HCT116 (cell line): ENCODE results near the gene GRK2. TPM values are rescaled to one million over a fixed set of nuclear protein-coding genes. Genes with fewer than 3 reads are reported as not detected.

Source experiments
- ATAC-seq: fragments of 200-7000 bp; cut with Tn5 transposase; 2 replicates; pipeline ENCODE4 v1.9.1; 2020; ENCODE audit warnings: mild to moderate bottlenecking, moderate library complexity
- BruUV-seq: library from RNA; stranded (reverse); fragments of 400-500 nt; replicated peaks from 2 replicates; lab custom pipeline; 2021; lab: Mats Ljungman, UMichigan
- CTCF ChIA-PET: fragments of 300-600 bp; sonication (Branson Sonifier 250); formaldehyde crosslinking; loops from one replicate; lab custom pipeline; 2021; ENCODE audit warnings: antibody characterized with exemption; lab: Charles Lee
- POLR2A ChIA-PET: fragments of 300-600, 350-600 bp; sonication (Branson Sonifier 250); formaldehyde crosslinking; loops from one replicate; lab custom pipeline; 2021; ENCODE audit warnings: antibody characterized with exemption; lab: Charles Lee
- RAD21 ChIA-PET, 2 experiments: fragments of 300-600 bp; sonication (Branson Sonifier 250); formaldehyde crosslinking; loops; one replicate each; lab custom pipeline; 2023; ENCODE audit warnings: low total read pairs in 2 of 2; ENCODE audit not compliant: uncharacterized antibody in 2 of 2, unreplicated experiment in 2 of 2, low non-redundant PET in 1 of 2; lab: Charles Lee
- DNase-seq: peaks from one replicate; pipeline ENCODE4 v3.0.0-alpha.2; 2010; ENCODE audit warnings: low read depth, low spot score
- H2AFZ ChIP-seq: fragments of 200-600 bp; shearing (Covaris generic), sonication (generic); 2 replicates; pipeline ENCODE4 v1.6.1; 2017; ENCODE audit warnings: low read depth, mixed run types, mixed read lengths, antibody characterized with exemption, low read length; ENCODE audit not compliant: poor library complexity, severe bottlenecking
- H3K27ac ChIP-seq: 2 replicates; pipeline ENCODE4 v1.5.1; 2012; ENCODE audit warnings: low read depth, low read length
- H3K27me3 ChIP-seq: fragments of 200-600 bp; sonication (generic); 2 replicates; pipeline ENCODE4 v1.6.1; 2016; ENCODE audit warnings: mixed run types, low read length, mixed read lengths; ENCODE audit not compliant: insufficient read depth
- H3K36me3 ChIP-seq, 2 experiments: fragments of 200-500 bp in 1 of 2; fragments of 200-600 bp in 1 of 2; sonication (Bioruptor generic) in 1 of 2; sonication (generic) in 1 of 2; 2 replicates each; pipeline versions ENCODE4 v1.5.1 to v1.6.1; 2014 to 2016; ENCODE audit warnings: low read length in 2 of 2, inconsistent platforms in 1 of 2, mixed read lengths in 1 of 2, mixed run types in 1 of 2; ENCODE audit not compliant: insufficient read depth in 2 of 2, control insufficient read depth in 1 of 2
- H3K4me1 ChIP-seq, 2 experiments: fragments of 200-600 bp in 1 of 2; sonication (generic) in 1 of 2; 2 replicates each; pipeline versions ENCODE4 v1.5.1 to v1.6.1; 2012 to 2017; ENCODE audit warnings: low read length in 2 of 2, inconsistent platforms in 1 of 2, mild to moderate bottlenecking in 1 of 2, mixed read lengths in 1 of 2, mixed run types in 1 of 2, moderate library complexity in 1 of 2; ENCODE audit not compliant: insufficient read depth in 2 of 2, control insufficient read depth in 1 of 2
- H3K4me2 ChIP-seq: fragments of 200-600 bp; sonication (generic); 2 replicates; pipeline ENCODE4 v1.6.1; 2017; ENCODE audit warnings: mixed run types, low read length, mixed read lengths
- H3K4me3 ChIP-seq, 2 experiments: fragments of 200-600 bp in 1 of 2; sonication (generic) in 1 of 2; replicated peaks in 1 of 2; 2 replicates each; pipeline ENCODE4 v1.5.1; 2011 to 2016; ENCODE audit warnings: low read length in 2 of 2, control low read depth in 1 of 2, low read depth in 1 of 2, mild to moderate bottlenecking in 1 of 2, mixed read lengths in 1 of 2, mixed run types in 1 of 2
- H3K79me2 ChIP-seq: fragments of 200-600 bp; sonication (generic); 2 replicates; pipeline ENCODE4 v1.6.1; 2017; ENCODE audit warnings: mild to moderate bottlenecking, mixed run types, low read length, moderate library complexity, mixed read lengths; ENCODE audit not compliant: insufficient read depth
- H3K9ac ChIP-seq: fragments of 200-600 bp; sonication (generic); 2 replicates; pipeline ENCODE4 v1.6.1; 2016; ENCODE audit warnings: low read length, mixed read lengths
- H3K9me2 ChIP-seq: fragments of 200-600 bp; sonication (generic), shearing (Covaris generic); 2 replicates; pipeline ENCODE4 v1.6.1; 2017; ENCODE audit warnings: mixed run types, mild to moderate bottlenecking, moderate library complexity; ENCODE audit not compliant: insufficient read depth
- H3K9me3 ChIP-seq, 2 experiments: fragments of 200-500 bp in 1 of 2; fragments of 200-600 bp in 1 of 2; sonication (Bioruptor generic) in 1 of 2; sonication (generic) in 1 of 2; 2 replicates each; pipeline ENCODE4 v1.6.1; 2014 to 2017; ENCODE audit warnings: low read length in 2 of 2, mixed read lengths in 2 of 2, inconsistent platforms in 1 of 2, low read depth in 1 of 2, mild to moderate bottlenecking in 1 of 2, mixed run types in 1 of 2, moderate library complexity in 1 of 2; ENCODE audit not compliant: control insufficient read depth in 1 of 2, insufficient read depth in 1 of 2
- H4K20me1 ChIP-seq: fragments of 200-600 bp; sonication (generic), shearing (Covaris generic); 2 replicates; pipeline ENCODE4 v1.6.1; 2017; ENCODE audit warnings: mixed run types, mild to moderate bottlenecking, moderate library complexity; ENCODE audit not compliant: insufficient read depth
- CBX3 ChIP-seq: IDR thresholded peaks from 2 replicates; pipeline ENCODE4 v1.6.1; 2012; ENCODE audit warnings: low read depth
- CEBPB ChIP-seq: IDR thresholded peaks from 2 replicates; pipeline ENCODE4 v1.6.1; 2012; ENCODE audit warnings: low read depth
- EZH2 ChIP-seq: fragments of 200-600 bp; sonication (generic); IDR thresholded peaks from 2 replicates; pipeline ENCODE4 v1.6.1; 2017; ENCODE audit warnings: antibody characterized with exemption, mixed run types
- EZH2phosphoT487 ChIP-seq: fragments of 200-600 bp; IDR thresholded peaks from 2 replicates; pipeline ENCODE4 v1.6.1; 2018; ENCODE audit warnings: antibody characterized with exemption, borderline replicate concordance
- FOSL1 ChIP-seq: IDR thresholded peaks from 2 replicates; pipeline ENCODE4 v1.6.1; 2012; ENCODE audit warnings: low read depth
- POLR2AphosphoS5 ChIP-seq: IDR thresholded peaks from 2 replicates; pipeline ENCODE4 v1.6.1; 2011; ENCODE audit warnings: mild to moderate bottlenecking, low read depth, low read length, moderate library complexity
- TCF7L2 ChIP-seq: IDR thresholded peaks from 2 replicates; pipeline ENCODE4 v1.7.0; 2011; ENCODE audit warnings: borderline replicate concordance, inconsistent platforms; ENCODE audit not compliant: insufficient read depth, insufficient read length; ENCODE audit errors: extremely low read depth
- ZFX ChIP-seq: fragments of 450-650 bp; IDR thresholded peaks from 2 replicates; pipeline ENCODE4 v1.6.1; 2017
- ZNF274 ChIP-seq: fragments of 200-500 bp; sonication (Bioruptor generic); IDR thresholded peaks from 2 replicates; pipeline ENCODE4 v1.6.1; 2014; ENCODE audit warnings: mild to moderate bottlenecking, low read depth, low read length, inconsistent platforms
- intact Hi-C: fragments of 100-400 bp; cut with micrococcal nuclease; formaldehyde crosslinking; loops from 2 replicates; pipeline ENCODE4 v1.10.0; 2022
- total RNA-seq: library from RNA; stranded (reverse); gene quantifications from one replicate; pipeline ENCODE4 v1.2.1, GENCODE V29; 2021; ENCODE audit not compliant: unreplicated experiment
- TF ChIP-seq, protein P1 (sequence below): IDR thresholded peaks from 2 replicates; pipeline ENCODE4 v1.6.1; 2012; ENCODE audit warnings: low read depth
- TF ChIP-seq, protein P2 (sequence below): IDR thresholded peaks from 2 replicates; pipeline ENCODE4 v1.6.1; 2011; ENCODE audit warnings: mild to moderate bottlenecking, low read length, moderate library complexity; ENCODE audit not compliant: insufficient replicate concordance; ENCODE audit errors: extremely low read depth

The GRK2 gene
- total RNA-seq, 1 experiment from 2014 or later = 83.0 TPM

DNA sequence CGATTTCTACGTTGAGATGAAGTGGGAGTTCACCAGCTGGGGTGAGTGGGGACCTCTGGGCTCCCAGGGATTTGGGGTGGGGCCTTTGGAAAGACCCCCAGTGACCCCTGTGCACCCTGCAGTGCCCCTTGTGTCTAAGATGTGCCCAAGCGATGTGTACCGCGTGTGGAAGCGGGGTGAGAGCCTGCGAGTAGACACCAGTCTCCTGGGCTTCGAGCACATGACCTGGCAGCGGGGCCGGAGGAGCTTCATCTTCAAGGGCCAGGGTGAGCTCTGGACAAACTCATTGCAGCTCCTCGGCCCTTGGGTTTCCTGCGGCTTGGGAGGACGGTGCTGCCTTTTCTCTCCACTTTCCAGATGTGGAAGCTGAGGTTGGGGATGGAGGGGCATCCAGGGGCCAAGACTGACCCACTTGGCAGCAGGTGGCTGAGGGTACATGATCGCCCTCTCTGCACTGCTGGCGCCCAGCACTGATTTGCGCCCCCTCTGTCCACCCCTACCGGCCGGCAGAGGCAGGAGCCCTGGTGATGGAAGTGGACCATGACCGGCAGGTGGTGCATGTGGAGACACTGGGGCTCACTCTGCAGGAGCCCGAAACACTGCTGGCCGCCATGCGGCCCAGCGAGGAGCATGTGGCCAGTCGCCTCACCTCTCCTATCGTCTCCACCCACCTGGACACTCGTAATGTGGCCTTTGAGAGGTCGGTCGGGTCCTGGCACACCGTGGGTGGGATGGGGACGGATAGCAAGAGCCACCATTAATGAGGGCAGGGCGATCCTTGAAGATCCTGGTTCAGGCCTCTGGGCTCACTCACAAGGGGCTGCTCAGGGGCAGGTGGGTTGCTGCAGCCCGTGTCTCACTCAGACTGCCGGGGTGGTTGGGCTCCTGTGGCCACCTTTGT lies 25.5 kb downstream of the GRK2 start (continued):
- TF ChIP-seq, protein P1, sequence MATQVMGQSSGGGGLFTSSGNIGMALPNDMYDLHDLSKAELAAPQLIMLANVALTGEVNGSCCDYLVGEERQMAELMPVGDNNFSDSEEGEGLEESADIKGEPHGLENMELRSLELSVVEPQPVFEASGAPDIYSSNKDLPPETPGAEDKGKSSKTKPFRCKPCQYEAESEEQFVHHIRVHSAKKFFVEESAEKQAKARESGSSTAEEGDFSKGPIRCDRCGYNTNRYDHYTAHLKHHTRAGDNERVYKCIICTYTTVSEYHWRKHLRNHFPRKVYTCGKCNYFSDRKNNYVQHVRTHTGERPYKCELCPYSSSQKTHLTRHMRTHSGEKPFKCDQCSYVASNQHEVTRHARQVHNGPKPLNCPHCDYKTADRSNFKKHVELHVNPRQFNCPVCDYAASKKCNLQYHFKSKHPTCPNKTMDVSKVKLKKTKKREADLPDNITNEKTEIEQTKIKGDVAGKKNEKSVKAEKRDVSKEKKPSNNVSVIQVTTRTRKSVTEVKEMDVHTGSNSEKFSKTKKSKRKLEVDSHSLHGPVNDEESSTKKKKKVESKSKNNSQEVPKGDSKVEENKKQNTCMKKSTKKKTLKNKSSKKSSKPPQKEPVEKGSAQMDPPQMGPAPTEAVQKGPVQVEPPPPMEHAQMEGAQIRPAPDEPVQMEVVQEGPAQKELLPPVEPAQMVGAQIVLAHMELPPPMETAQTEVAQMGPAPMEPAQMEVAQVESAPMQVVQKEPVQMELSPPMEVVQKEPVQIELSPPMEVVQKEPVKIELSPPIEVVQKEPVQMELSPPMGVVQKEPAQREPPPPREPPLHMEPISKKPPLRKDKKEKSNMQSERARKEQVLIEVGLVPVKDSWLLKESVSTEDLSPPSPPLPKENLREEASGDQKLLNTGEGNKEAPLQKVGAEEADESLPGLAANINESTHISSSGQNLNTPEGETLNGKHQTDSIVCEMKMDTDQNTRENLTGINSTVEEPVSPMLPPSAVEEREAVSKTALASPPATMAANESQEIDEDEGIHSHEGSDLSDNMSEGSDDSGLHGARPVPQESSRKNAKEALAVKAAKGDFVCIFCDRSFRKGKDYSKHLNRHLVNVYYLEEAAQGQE = no peak
- TF ChIP-seq CEBPB (no peak), CBX3 (no peak), ZFX (no peak)

DNA sequence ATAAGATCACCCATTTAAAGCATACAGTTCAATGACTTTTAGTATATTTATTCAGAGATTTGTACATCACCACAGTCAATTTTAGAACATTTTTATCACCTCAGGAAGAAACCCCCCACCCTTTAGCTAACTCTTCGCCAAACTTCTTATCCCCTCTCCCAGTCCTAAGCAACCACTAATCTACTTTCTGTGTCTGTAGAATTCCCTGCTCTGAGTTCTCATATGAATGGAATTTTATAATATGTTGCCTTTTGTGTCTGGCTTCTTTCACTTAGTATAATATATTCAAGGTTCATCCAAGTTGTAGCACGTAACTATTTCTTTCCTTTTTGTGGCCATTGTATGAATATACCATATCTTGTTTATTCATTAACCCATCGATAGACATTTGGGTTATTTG lies 26.4 kb downstream of the GRK2 start:
- Histone ChIP-seq H3K36me3 (peaks cover 3 to 39% of the 10 kb centered on the region in 2 experiments; a peak in 2 of 4 replicates), H3K9me3 (peaks cover 0 to 17% of the 10 kb centered on the region in 2 experiments; a peak in 1 of 4 replicates), H4K20me1 (no peaks in the 10 kb centered on the region), H3K9ac (no peak overlapping the region), H3K27me3 (no peaks in the 10 kb centered on the region), H3K9me2 (no peaks in the 10 kb centered on the region), H3K27ac (no peak overlapping the region), H3K4me1 (peaks cover 9 to 23% of the 10 kb centered on the region in 2 experiments), H3K4me2 (no peak overlapping the region), H3K4me3 (no peak overlapping the region), H2AFZ (no peak overlapping the region), H3K79me2 (peaks cover 38% of the 10 kb centered on the region; the same call in 1 of the 2 replicates)
- ATAC-seq = no peak
- intact Hi-C loops = no loop called here
- TF ChIP-seq, protein P2, sequence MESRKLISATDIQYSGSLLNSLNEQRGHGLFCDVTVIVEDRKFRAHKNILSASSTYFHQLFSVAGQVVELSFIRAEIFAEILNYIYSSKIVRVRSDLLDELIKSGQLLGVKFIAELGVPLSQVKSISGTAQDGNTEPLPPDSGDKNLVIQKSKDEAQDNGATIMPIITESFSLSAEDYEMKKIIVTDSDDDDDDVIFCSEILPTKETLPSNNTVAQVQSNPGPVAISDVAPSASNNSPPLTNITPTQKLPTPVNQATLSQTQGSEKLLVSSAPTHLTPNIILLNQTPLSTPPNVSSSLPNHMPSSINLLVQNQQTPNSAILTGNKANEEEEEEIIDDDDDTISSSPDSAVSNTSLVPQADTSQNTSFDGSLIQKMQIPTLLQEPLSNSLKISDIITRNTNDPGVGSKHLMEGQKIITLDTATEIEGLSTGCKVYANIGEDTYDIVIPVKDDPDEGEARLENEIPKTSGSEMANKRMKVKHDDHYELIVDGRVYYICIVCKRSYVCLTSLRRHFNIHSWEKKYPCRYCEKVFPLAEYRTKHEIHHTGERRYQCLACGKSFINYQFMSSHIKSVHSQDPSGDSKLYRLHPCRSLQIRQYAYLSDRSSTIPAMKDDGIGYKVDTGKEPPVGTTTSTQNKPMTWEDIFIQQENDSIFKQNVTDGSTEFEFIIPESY = no peak
- TF ChIP-seq TCF7L2 = no peak
- TF ChIP-seq EZH2 = no peak
- TF ChIP-seq POLR2AphosphoS5 = no peak
- no peak for TF ChIP-seq EZH2phosphoT487
- no peak for TF ChIP-seq ZNF274
- TF ChIP-seq FOSL1 = no peak
- ChIA-PET CTCF (no interaction called here), POLR2A (no interaction called here), RAD21 (no interaction called here)
- BruUV-seq = TSS peak; percentile 17
- no peak for DNase-seq
